ENCODE measurements around the gene ITPK1.
A peak's percentile ranks its signal among the peaks of the same experiment; 100 is the strongest.

Gene ITPK1

DNA sequence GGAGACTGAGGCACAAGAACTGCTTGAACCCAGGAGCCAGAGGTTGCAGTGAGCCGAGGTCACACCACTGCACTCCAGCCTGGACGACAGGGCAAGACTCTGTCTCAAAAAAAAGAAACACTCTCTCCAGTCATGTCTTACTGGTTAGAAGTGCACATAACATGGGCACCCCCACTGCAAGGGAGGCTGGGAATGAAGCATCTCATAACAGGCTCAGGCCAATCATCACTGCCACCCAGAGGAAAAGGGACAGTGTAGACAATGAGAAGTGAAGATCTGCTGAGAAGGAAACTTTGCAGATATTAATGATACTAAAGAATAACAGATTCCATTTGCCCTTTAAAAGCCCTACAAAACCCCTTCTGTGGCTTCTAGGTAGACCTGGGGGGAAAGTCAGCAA lies 66.9 kb downstream of the ITPK1 start:
- no peak for DNase-seq
- no peak overlapping the region for H3K56ac ChIP-seq (ENCODE audit: low read length)
- no peak overlapping the region for H2AK5ac ChIP-seq (ENCODE audit: low read length)
- no peaks in the 10 kb centered on the region for H3K79me1 ChIP-seq (ENCODE audit: low read length)
- H3K9ac ChIP-seq (ENCODE audit: low read length): no peak overlapping the region
- no peak overlapping the region for H3K18ac ChIP-seq (ENCODE audit: low read length)
- no peak overlapping the region for H4K8ac ChIP-seq (ENCODE audit: low read depth, low read length)
- H3K36me3 ChIP-seq (ENCODE audit: control insufficient read depth, insufficient read depth, low read length): no peaks in the 10 kb centered on the region
- no peak overlapping the region for H3K4me2 ChIP-seq (ENCODE audit: low read length)
- no peak overlapping the region for H2BK15ac ChIP-seq (replicated peaks; ENCODE audit: low read depth)
- no peaks in the 10 kb centered on the region for H3K27me3 ChIP-seq (ENCODE audit: insufficient read depth, low read length, poor library complexity)
- H4K5ac ChIP-seq (ENCODE audit: low read length): no peak overlapping the region
- H2BK5ac ChIP-seq (ENCODE audit: low read length): no peak overlapping the region
- H2BK120ac ChIP-seq (ENCODE audit: low read depth, low read length): no peak overlapping the region
- no peak overlapping the region for H3K4ac ChIP-seq (ENCODE audit: low read depth, low read length)
- H3K79me2 ChIP-seq (ENCODE audit: control insufficient read depth, insufficient read depth, low read length): no peaks in the 10 kb centered on the region
- no peak overlapping the region for H3K4me3 ChIP-seq (ENCODE audit: low read length)
- WGBS (ENCODE audit: extremely low coverage, insufficient coverage, low lambda C conversion rate): no CpG with 5 or more reads among the region's 2 CpGs
- peaks cover 5% of the 10 kb centered on the region for H3K4me1 ChIP-seq (ENCODE audit: control insufficient read depth, low read depth, low read length)
- H3K27ac ChIP-seq (ENCODE audit: low read depth, low read length): no peak overlapping the region
- H3K23ac ChIP-seq (ENCODE audit: low read length): no peak overlapping the region

DNA sequence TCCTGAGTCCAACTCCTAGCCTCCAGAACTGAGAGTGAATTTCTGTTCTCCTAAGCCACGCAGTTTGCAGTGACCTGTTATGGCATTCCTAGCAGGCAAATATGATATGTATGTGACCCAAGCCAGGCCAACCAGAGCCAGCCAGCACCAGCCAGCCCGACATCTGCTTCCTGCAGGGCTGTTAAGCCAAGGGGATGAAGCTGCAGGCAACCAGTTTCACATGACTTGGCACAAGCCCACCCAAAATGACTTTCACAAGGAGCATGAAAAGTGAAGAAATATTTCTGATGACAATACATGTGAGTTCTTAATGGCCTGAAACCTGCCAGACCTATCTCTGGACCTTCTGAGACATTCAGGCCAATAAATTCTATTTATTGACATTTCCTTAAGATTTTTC lies 68.1 kb downstream of the ITPK1 start:
- Histone ChIP-seq H3K27ac (ENCODE audit: low read depth, low read length) (no peak overlapping the region), H2BK5ac (ENCODE audit: low read length) (no peak overlapping the region), H3K23ac (ENCODE audit: low read length) (no peak overlapping the region), H3K79me1 (ENCODE audit: low read length) (no peaks in the 10 kb centered on the region), H2AK5ac (ENCODE audit: low read length) (no peak overlapping the region), H3K36me3 (ENCODE audit: control insufficient read depth, insufficient read depth, low read length) (no peaks in the 10 kb centered on the region), H3K56ac (ENCODE audit: low read length) (no peak overlapping the region), H4K5ac (ENCODE audit: low read length) (no peak overlapping the region), H3K4ac (ENCODE audit: low read depth, low read length) (no peak overlapping the region), H2BK120ac (ENCODE audit: low read depth, low read length) (no peak overlapping the region), H3K79me2 (ENCODE audit: control insufficient read depth, insufficient read depth, low read length) (no peaks in the 10 kb centered on the region), H3K4me3 (ENCODE audit: low read length) (no peak overlapping the region), H3K9ac (ENCODE audit: low read length) (no peak overlapping the region), H3K27me3 (ENCODE audit: insufficient read depth, low read length, poor library complexity) (no peaks in the 10 kb centered on the region), H3K18ac (ENCODE audit: low read length) (no peak overlapping the region), H3K4me1 (ENCODE audit: control insufficient read depth, low read depth, low read length) (peaks cover 8% of the 10 kb centered on the region), H2BK15ac (replicated peaks; ENCODE audit: low read depth) (no peak overlapping the region), H4K8ac (ENCODE audit: low read depth, low read length) (no peak overlapping the region), H3K4me2 (ENCODE audit: low read length) (no peak overlapping the region)
- DNase-seq: no peak
- WGBS (ENCODE audit: extremely low coverage, insufficient coverage, low lambda C conversion rate): no CpG with 5 or more reads among the region's 2 CpGs

DNA sequence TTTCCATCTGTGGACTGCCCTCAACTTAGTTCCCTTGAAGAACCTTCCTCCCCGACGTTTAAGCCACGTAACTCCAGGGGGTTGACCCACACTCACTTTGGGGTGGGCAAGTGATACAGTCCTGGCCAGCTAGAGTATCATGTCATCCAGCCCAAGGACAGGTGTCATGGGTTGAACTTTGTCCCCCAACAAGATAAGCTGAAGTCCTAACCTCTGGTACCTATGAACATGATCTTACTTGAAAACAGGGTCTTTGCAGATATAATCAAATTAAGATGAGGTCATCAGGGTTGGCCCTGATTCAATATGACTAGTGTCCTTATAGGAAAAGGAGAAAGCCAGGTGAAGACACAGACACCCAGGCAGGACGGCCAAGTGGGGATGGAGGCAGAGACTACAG lies 68.6 kb downstream of the ITPK1 start:
- no peak for DNase-seq
- WGBS (ENCODE audit: extremely low coverage, insufficient coverage, low lambda C conversion rate): no CpG with 5 or more reads among the region's 4 CpGs
- H3K4me3 ChIP-seq (ENCODE audit: low read length): no peak overlapping the region
- no peak overlapping the region for H2BK15ac ChIP-seq (replicated peaks; ENCODE audit: low read depth)
- no peak overlapping the region for H2BK5ac ChIP-seq (ENCODE audit: low read length)
- no peak overlapping the region for H2BK120ac ChIP-seq (ENCODE audit: low read depth, low read length)
- no peak overlapping the region for H3K18ac ChIP-seq (ENCODE audit: low read length)
- H3K79me1 ChIP-seq (ENCODE audit: low read length): no peaks in the 10 kb centered on the region
- no peak overlapping the region for H2AK5ac ChIP-seq (ENCODE audit: low read length)
- no peak overlapping the region for H4K8ac ChIP-seq (ENCODE audit: low read depth, low read length)
- no peak overlapping the region for H3K27ac ChIP-seq (ENCODE audit: low read depth, low read length)
- no peaks in the 10 kb centered on the region for H3K79me2 ChIP-seq (ENCODE audit: control insufficient read depth, insufficient read depth, low read length)
- peaks cover 8% of the 10 kb centered on the region for H3K4me1 ChIP-seq (ENCODE audit: control insufficient read depth, low read depth, low read length)
- no peak overlapping the region for H3K4me2 ChIP-seq (ENCODE audit: low read length)
- no peak overlapping the region for H3K9ac ChIP-seq (ENCODE audit: low read length)
- H3K36me3 ChIP-seq (ENCODE audit: control insufficient read depth, insufficient read depth, low read length): no peaks in the 10 kb centered on the region
- H3K4ac ChIP-seq (ENCODE audit: low read depth, low read length): no peak overlapping the region
- H3K56ac ChIP-seq (ENCODE audit: low read length): no peak overlapping the region
- no peaks in the 10 kb centered on the region for H3K27me3 ChIP-seq (ENCODE audit: insufficient read depth, low read length, poor library complexity)
- no peak overlapping the region for H3K23ac ChIP-seq (ENCODE audit: low read length)
- H4K5ac ChIP-seq (ENCODE audit: low read length): no peak overlapping the region

DNA sequence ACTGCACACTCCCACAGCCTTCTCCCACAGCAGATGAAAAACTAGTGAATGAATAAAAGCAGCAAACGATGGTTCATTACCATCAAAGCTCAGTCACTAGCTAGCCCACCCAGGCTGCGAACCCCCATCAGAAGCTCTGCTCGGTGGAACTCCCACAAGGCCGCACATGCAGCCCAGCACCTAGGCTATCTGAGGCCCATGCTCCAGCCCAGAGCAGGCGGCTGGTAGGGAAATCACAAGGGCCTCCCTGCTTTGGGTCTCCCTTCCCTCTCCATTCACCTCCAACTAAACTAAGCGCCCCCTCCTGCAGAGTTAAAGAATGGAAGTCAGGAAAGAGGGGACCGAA lies 69.0 kb downstream of the ITPK1 start:
- no peak for DNase-seq
- H3K27me3 ChIP-seq (ENCODE audit: insufficient read depth, low read length, poor library complexity): no peaks in the 10 kb centered on the region
- no peaks in the 10 kb centered on the region for H3K36me3 ChIP-seq (ENCODE audit: control insufficient read depth, insufficient read depth, low read length)
- H4K8ac ChIP-seq (ENCODE audit: low read depth, low read length): no peak overlapping the region
- no peaks in the 10 kb centered on the region for H3K79me1 ChIP-seq (ENCODE audit: low read length)
- H2AK5ac ChIP-seq (ENCODE audit: low read length): no peak overlapping the region
- no peak overlapping the region for H2BK15ac ChIP-seq (replicated peaks; ENCODE audit: low read depth)
- H3K4me1 ChIP-seq (ENCODE audit: control insufficient read depth, low read depth, low read length): peaks cover 6% of the 10 kb centered on the region
- no peak overlapping the region for H3K9ac ChIP-seq (ENCODE audit: low read length)
- H3K79me2 ChIP-seq (ENCODE audit: control insufficient read depth, insufficient read depth, low read length): no peaks in the 10 kb centered on the region
- no peak overlapping the region for H3K4me2 ChIP-seq (ENCODE audit: low read length)
- H2BK120ac ChIP-seq (ENCODE audit: low read depth, low read length): no peak overlapping the region
- no peak overlapping the region for H3K56ac ChIP-seq (ENCODE audit: low read length)
- H2BK5ac ChIP-seq (ENCODE audit: low read length): no peak overlapping the region
- no peak overlapping the region for H4K5ac ChIP-seq (ENCODE audit: low read length)
- H3K4me3 ChIP-seq (ENCODE audit: low read length): no peak overlapping the region
- H3K23ac ChIP-seq (ENCODE audit: low read length): no peak overlapping the region
- no peak overlapping the region for H3K4ac ChIP-seq (ENCODE audit: low read depth, low read length)
- H3K27ac ChIP-seq (ENCODE audit: low read depth, low read length): no peak overlapping the region
- H3K18ac ChIP-seq (ENCODE audit: low read length): no peak overlapping the region
- WGBS (ENCODE audit: extremely low coverage, insufficient coverage, low lambda C conversion rate): no CpG with 5 or more reads among the region's 7 CpGs

DNA sequence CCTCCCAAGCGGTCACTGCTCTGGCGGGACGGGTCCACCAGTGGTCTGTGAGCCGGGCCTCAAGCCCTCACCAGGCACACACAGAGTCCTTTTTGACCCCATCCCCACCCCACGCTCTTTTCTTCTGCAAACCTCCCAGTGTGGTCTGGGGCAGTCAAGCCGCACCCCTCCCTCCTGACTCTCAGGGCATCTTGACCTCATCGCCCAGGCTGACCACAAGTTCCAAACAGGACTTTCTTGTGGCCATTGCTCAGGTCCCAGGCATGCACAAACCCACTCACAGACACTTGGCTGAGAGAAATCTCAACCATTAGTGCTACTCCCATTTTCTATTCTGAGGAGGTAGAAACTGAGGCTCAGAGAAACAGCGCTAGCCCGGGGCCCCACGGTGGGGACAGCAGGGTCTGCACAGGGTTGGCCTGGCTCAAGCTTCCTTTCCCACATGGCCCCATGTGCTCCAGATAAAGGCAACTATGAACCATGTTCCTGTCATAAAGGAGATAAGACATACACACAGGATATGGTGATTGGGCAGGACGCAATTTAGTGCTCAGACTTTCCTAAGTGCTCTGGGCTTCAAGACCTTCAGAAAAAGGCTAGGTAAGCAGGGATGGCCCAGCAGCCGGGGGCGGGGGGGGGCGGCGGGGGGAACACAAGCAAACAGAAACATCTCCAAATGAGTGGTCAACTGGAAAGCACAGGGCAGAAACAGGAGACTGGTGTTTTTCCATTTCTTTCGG lies 69.6 kb downstream of the ITPK1 start:
- DNase-seq: no peak
- no peak overlapping the region for H3K56ac ChIP-seq (ENCODE audit: low read length)
- H3K27me3 ChIP-seq (ENCODE audit: insufficient read depth, low read length, poor library complexity): no peaks in the 10 kb centered on the region
- no peak overlapping the region for H4K5ac ChIP-seq (ENCODE audit: low read length)
- no peak overlapping the region for H4K8ac ChIP-seq (ENCODE audit: low read depth, low read length)
- H3K79me2 ChIP-seq (ENCODE audit: control insufficient read depth, insufficient read depth, low read length): no peaks in the 10 kb centered on the region
- no peak overlapping the region for H2BK5ac ChIP-seq (ENCODE audit: low read length)
- no peak overlapping the region for H2AK5ac ChIP-seq (ENCODE audit: low read length)
- no peak overlapping the region for H2BK15ac ChIP-seq (replicated peaks; ENCODE audit: low read depth)
- H3K9ac ChIP-seq (ENCODE audit: low read length): no peak overlapping the region
- H3K4me1 ChIP-seq (ENCODE audit: control insufficient read depth, low read depth, low read length): peaks cover 7% of the 10 kb centered on the region
- H3K18ac ChIP-seq (ENCODE audit: low read length): no peak overlapping the region
- no peaks in the 10 kb centered on the region for H3K79me1 ChIP-seq (ENCODE audit: low read length)
- no peaks in the 10 kb centered on the region for H3K36me3 ChIP-seq (ENCODE audit: control insufficient read depth, insufficient read depth, low read length)
- no peak overlapping the region for H3K27ac ChIP-seq (ENCODE audit: low read depth, low read length)
- H3K23ac ChIP-seq (ENCODE audit: low read length): no peak overlapping the region
- H2BK120ac ChIP-seq (ENCODE audit: low read depth, low read length): no peak overlapping the region
- WGBS (ENCODE audit: extremely low coverage, insufficient coverage, low lambda C conversion rate): no CpG with 5 or more reads among the region's 16 CpGs
- no peak overlapping the region for H3K4me2 ChIP-seq (ENCODE audit: low read length)
- H3K4me3 ChIP-seq (ENCODE audit: low read length): no peak overlapping the region
- no peak overlapping the region for H3K4ac ChIP-seq (ENCODE audit: low read depth, low read length)

DNA sequence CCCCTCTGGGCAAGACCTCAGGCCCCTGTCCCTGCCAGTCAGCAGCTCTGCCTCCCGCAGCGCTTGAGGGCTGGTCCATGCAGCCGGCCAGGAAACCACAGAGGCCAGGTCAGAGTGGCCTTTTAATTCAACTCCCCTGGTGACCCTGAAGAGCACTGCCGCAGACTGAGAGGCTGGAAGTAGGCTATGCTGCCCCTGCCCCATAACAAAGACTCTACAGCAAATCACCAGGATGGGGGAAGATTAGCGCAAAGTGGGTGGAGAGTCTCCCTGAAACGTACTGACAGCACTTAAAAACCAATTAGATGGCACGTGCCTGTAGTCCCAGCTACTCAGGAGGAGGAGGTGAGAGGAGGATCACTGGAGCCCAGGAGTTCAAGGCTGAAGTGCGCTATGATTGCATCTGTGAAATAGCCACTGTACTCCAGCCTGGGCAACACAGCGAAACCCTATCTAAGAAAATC lies 70.5 kb downstream of the ITPK1 start:
- H3K79me1 ChIP-seq (ENCODE audit: low read length): no peaks in the 10 kb centered on the region
- no peaks in the 10 kb centered on the region for H3K36me3 ChIP-seq (ENCODE audit: control insufficient read depth, insufficient read depth, low read length)
- H3K27ac ChIP-seq (ENCODE audit: low read depth, low read length): no peak overlapping the region
- no peak overlapping the region for H4K8ac ChIP-seq (ENCODE audit: low read depth, low read length)
- no peak overlapping the region for H4K5ac ChIP-seq (ENCODE audit: low read length)
- no peaks in the 10 kb centered on the region for H3K27me3 ChIP-seq (ENCODE audit: insufficient read depth, low read length, poor library complexity)
- no peak overlapping the region for H3K56ac ChIP-seq (ENCODE audit: low read length)
- no peak overlapping the region for H2AK5ac ChIP-seq (ENCODE audit: low read length)
- no peak overlapping the region for H2BK120ac ChIP-seq (ENCODE audit: low read depth, low read length)
- no peak overlapping the region for H2BK5ac ChIP-seq (ENCODE audit: low read length)
- H2BK15ac ChIP-seq (replicated peaks; ENCODE audit: low read depth): no peak overlapping the region
- DNase-seq: peak; percentile 87
- no peaks in the 10 kb centered on the region for H3K79me2 ChIP-seq (ENCODE audit: control insufficient read depth, insufficient read depth, low read length)
- H3K4me3 ChIP-seq (ENCODE audit: low read length): no peak overlapping the region
- H3K4me2 ChIP-seq (ENCODE audit: low read length): no peak overlapping the region
- H3K9ac ChIP-seq (ENCODE audit: low read length): no peak overlapping the region
- peaks cover 13% of the 10 kb centered on the region for H3K4me1 ChIP-seq (ENCODE audit: control insufficient read depth, low read depth, low read length)
- no peak overlapping the region for H3K18ac ChIP-seq (ENCODE audit: low read length)
- no CpG with 5 or more reads among the region's 9 CpGs for WGBS (ENCODE audit: extremely low coverage, insufficient coverage, low lambda C conversion rate)
- H3K23ac ChIP-seq (ENCODE audit: low read length): no peak overlapping the region
- no peak overlapping the region for H3K4ac ChIP-seq (ENCODE audit: low read depth, low read length)
